ENCODE results near the gene GABPA.
"Not testable (repeated sequence)": the region's sequence is repeated elsewhere in the genome, so short reads cannot be mapped to it uniquely, and the experiment has no call there.

GABPA gene

GRCh38 chr21:25742900-25743299, 8.1 kb downstream of the GABPA start:
- FAIRE-seq = no peak

DNA sequence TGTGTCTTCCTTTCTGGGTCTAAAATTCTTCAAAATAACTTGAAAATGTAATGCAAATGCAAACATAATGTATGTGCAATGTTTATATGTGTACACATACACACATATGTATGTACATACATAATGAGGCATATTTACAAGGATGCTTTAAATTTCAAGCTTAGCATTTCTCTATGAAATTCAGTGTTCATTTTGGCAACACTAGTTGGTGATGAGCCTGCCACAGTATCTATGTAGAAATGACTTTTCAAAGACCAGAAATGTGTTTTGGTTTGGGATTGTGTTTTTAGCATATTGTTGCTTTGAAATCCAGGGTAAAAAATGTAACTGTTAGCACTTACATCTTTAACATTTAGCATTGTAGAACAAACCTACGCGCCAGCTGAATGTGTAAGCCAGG, 10.1 kb downstream of the GABPA start:
- FAIRE-seq = no peak

DNA sequence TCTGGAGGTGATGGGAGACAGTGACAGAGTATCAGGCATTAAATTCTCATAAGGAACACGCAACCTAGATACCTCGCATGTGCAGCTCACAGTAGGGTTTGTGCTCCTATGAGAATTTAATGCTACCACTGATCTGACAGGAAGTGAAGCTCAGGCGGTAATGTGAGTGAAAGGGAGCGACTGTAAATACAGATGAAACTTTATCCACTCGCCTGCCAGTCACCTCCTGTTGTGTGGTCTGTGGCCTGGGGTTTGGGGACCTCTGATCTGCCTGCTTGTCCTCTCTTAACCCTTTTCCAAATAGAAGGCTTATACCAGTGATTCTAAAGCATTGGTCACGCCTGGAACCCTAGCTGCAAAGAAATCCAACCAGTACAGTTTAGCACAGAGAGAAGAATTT, 15.3 kb downstream of the GABPA start:
- no peak for FAIRE-seq

DNA sequence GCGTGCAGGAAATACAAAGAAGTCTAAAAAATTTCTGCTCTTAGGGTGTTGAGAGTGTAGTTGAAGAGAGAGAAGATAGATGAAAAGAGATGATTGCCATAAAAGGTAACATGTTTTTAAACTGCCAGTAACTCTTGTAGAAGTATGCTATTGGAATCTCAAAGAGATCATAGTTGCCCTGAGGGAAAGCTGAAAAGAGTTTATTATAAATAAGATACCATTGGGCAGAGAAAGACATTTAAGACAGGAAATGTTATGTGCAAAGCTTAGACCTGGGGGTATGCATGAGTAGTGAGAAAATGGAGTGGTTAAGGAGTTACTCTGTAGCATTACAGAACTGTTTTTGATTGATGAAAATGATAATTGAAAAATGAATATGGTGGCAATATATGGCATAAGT, 17.6 kb downstream of the GABPA start:
- FAIRE-seq = no peak

DNA sequence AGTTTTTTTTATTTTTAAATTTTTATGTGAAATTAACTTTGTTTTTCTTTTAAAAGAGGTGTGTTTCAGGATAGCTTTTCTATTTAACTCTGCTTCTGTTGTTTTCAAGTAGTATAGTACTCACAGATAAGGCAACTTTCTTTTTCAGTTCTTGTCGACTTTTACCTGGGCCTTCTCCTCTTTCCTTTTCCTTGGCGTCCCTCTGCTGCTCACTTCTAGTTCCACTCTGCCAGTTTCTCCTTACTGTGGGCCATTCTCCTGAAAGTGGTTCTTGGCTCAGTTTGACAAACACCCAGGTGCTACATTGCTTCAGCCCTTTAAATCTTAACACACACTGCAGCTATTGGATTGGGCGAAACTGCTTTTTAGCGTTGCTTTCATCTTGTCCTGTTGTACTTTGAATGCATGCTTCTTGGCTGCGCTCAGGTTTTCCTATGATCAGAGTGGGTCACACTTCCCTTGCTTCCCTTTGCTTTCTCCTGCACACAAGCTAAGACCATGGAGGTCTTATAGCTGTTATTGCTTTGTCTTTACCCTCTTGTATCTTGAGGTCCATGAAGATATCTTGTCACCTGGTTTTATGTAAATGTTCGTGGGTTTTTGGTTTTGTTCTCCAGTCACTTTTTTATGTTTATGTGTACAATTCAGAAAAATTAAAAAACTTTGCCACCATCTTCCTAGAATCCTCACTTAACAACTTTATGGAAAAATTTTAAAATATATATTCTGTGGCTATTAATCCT, 21.6 kb downstream of the GABPA start:
- FAIRE-seq = no peak

GRCh38 chr21:25757531-25757930, 22.8 kb downstream of the GABPA start:
- FAIRE-seq = no peak

DNA sequence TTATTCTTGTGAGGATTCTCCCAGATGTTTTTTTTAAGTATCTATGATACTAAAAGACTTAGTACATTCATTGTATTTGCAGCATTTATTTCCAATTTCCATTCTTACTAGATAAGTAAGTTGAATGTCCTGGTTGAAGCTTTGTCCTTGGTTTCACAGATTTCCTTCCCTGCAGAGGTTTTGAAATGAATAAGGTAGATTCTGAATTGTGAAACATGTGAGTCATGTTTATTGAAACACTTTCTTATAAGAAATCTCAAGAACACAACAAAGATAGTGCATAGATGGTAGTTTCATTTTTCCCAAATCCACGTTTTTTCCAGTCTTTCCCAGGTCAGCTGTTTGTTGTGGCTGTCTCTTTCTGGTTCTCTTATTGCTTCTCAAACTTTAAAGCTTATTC, 24.8 kb downstream of the GABPA start:
- no peak for FAIRE-seq

- FAIRE-seq = no peak
These were observed 25.3 kb downstream of the GABPA start for GRCh38 chr21:25760061-25760460.

DNA sequence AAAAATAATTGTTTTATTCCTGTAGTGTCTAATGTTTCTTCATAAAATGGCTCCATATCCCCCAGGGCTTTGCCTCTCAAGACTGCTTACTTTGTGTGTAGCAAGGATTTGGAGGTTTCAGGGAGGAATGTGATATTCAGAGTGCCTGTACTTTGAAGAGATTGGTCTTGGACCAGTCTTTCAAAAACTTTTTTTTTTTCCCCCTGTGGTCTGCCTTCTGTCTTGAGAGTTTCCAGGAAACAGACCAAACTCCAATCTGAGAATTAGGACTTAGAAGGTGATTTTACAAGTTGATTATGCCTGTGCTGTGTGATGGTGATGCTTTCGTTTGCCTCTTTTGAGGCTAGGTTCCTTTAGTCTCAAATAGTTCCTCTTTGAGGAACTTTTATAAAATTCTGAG, 25.9 kb downstream of the GABPA start:
- FAIRE-seq = no peak

GRCh38 chr21:25764065-25764464, 29.3 kb downstream of the GABPA start:
- no peak for FAIRE-seq

DNA sequence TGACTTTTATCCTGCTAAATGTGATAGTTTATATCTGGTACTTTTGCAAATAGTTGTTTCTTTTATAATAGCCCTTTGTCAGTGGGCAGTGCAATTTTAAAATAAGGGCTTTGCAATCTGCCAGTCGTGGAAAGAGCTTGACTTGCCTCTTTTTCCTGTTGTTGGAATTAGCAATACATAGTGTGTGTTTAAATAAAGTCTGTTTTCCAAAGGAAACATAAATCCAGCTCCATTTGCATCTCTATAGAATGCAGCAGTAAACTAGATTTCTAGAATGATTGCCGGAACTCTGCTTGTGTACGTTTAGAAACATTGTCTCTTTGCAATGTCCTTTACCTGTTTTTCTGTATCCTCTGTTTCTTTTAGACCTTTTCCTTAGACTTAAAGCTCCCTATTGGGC, 33.1 kb downstream of the GABPA start:
- FAIRE-seq = no peak

GRCh38 chr21:25772686-25773085, 37.9 kb downstream of the GABPA start:
- no peak for FAIRE-seq

DNA sequence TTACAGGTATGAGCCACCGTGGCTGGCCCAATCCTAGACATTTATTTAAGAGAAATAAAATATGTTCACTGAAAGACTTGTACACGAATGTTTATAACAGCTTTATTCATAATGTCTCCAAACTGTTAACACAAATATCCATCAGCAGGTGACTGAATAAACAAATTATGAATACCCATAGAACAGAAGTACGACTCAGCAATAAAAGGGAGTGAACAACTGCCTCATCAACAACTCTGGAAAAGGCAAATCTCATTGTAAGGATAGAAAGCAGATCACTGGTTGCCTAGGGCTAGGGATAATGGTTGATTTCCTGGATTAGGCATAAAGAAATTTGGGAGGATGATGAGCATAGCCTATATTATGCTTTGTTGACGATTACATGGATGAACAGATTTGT, 41.7 kb downstream of the GABPA start:
- FAIRE-seq = no peak

DNA sequence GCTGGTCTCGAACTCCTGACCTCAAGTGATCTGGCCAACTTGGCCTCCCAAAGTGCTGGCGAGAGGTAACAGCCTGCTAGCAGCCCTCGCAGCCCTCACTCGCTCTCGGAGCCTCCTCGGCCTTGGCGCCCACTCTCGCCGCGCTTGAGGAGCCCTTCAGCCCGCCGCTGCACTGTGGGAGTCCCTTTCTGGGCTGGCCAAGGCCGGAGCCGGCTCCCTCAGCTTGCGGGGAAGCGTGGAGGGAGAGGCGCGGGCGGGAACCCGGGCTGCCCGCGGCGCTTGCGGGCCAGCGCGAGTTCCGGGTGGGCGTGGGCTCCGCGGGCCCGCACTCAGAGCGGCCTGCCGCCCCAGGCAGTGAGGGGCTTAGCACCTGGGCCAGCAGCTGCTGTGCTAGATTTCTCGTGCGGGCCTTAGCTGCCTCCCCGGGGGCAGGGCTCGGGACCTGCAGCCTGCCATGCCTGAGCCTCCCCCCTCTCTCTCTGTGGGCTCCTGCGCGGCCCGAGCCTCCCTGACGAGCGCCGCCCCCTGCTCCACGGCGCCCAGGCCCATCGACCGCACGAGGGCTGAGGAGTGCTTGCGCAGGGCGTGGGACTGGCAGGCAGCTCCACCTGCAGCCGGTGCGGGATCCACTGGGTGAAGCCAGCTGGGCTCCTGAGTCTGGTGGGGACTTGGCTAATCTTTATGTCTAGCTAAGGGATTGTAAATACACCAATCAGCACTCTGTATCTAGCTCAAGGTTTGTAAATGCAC, 43.5 kb downstream of the GABPA start:
- FAIRE-seq = not testable (repeated sequence)

DNA sequence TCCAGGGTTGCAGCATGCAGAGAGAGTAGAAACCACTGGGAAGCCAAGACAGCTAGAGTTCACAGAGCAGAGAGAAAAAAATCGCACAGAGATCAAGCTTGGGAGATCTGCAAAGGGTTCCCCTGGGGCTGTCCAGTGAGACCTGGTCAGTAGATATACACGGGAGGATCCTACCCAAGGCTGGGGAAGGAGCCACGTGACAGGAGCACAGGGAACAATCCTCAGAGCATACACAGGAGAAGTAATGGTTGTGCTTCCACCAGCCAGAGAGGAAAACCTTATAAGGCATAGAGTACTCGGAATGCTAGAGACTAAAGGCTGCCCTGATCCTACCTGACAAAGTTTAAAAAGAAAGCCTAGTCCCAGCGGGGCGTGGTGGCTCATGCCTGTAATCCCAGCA, 53.9 kb downstream of the GABPA start:
- FAIRE-seq = no peak

- no peak for FAIRE-seq
These were observed 55.5 kb downstream of the GABPA start for GRCh38 chr21:25790122-25790877.

GRCh38 chr21:25790878-25791204, 56.1 kb downstream of the GABPA start:
- FAIRE-seq = no peak

DNA sequence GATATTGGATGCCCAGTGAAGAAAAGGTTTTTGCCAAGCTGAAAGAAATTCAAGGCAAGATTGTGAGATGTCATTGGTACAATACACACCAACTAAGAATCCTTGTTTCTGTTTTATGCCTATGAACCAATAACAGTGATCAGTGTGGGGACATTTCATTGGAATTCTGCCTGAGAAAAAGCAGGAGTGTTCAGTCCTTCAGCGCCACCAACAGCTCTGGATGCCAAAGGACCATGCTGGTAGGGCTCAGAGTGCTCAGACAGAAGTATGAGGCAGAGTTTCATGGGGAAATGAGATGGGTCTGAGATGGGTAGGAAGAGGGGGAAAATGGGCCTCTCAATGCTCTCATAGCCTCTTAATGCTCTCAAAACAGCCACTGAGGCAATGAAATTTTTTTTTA, 56.5 kb downstream of the GABPA start:
- no peak for FAIRE-seq

DNA sequence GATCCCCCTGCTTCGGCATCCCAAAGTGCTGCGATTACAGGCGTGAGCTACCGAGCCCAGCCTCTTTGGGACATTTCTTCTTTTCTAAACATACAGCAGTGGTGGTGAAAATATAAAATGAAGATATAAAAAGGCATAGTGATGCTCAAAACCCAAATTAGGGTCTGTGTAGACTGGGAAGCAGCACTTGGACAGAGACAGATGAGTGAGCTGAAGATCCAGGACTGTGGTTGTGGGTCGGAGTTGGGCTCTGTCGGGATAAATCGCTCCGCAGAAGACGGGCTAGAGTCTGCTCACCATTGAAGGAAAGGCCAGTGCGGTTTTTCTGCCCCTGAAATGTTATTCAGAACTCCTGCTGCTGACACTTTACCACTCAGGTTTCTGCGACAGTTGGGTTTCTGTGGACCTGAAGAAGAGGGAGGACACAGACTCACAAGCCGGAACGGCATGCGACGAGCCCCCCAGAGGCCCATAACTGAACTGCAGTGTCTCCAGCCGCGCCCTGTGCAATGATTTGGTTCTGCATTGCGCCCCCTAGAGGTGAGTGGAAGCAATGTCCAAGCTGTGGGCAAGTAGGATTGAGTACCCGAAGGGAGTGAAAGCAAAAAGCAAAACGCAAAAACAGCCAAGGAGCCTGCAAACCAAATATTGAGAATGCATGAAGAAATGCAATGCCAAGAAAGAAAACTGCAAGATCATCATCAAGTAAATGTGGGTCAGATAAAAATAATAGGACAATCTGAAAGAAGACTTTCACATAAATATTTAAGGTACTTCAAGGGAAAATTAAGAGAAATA, 66.6 kb downstream of the GABPA start:
- peak; percentile 88 for FAIRE-seq

DNA sequence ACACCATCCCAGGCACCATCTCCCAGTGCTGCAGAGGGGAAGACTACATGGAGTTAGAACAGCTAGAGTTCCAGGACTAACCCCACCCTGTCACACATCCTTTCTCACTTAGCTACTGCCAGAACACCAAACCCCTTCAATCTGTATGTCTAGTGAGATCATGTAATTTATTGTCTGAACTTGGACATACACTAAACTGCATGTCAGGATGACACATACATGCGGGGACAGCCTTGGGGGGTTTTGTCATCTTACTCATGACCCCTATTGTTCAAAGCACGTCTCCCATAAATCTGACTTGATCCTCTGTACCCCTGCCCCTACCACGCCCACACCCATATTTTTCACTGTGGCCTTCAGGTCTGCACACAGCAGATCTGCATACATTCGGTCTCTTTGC, 71.3 kb downstream of the GABPA start:
- FAIRE-seq = no peak

DNA sequence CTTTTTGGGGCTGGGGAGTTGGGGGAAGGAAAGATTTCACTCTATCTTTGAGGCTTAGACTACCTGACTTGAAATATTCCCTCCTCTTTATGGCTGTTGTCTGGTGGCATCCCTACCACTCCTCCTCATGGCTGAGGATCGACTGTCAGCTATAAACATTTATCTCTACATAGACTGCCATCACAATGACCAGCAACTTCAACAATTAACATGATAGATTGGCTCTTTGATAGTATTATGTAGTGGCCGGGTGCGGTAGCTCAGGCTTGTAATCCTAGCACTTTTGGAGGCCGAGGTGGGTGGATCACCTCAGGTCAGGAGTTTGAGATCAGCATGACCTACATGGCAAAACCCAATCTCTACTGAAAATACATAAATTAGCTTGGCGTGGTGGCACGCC, 72.4 kb downstream of the GABPA start:
- no peak for FAIRE-seq

DNA sequence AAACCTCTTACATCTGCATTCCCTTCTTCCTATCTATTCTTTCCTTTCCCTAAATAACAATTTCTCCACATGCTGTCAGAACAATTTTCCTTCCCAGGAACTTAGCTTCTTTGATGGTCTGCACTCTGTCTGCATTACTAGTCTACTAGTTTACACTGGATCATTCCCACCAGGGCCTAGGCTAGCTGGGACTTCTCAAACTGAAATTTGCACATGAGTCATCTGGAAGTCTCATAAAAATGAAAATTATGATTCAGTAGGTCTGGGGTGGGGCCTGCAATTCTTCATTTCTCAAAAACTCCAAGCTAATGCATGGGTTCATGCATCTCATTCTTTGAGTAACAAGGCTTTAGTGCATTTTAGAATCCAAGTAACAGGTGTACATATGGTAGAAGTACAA, 74.2 kb downstream of the GABPA start:
- no peak for FAIRE-seq

DNA sequence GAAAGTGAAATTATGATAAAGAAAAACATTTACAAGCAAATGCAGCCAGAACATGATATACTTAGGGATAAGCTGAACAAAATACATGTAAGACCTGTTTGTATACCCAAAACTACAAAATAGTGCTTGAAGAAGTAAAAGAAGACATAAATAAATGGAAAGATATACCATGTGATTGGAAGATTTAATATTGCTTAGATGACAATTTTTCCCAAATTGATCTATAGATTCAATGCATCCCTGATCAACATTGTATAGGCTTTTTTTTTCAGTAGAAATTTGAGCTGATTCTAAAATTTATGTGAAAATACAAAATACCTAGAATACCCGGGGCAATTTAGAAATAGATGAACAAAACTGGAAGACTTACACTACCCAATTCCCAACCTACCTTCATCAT, 76.4 kb downstream of the GABPA start:
- no peak for FAIRE-seq
